GM21737 (cell line): ENCODE measurements around the gene FBXL2.
"Not testable (repeated sequence)": the region's sequence is repeated elsewhere in the genome, so short reads cannot be mapped to it uniquely, and the experiment has no call there.

Source experiments
- ATAC-seq: cut with Tn5 transposase; IDR thresholded peaks from one replicate; pipeline ENCODE4 v1.9.1; 2021; ENCODE audit warnings: mild to moderate bottlenecking, moderate library complexity; ENCODE audit not compliant: unreplicated experiment

The FBXL2 gene

DNA sequence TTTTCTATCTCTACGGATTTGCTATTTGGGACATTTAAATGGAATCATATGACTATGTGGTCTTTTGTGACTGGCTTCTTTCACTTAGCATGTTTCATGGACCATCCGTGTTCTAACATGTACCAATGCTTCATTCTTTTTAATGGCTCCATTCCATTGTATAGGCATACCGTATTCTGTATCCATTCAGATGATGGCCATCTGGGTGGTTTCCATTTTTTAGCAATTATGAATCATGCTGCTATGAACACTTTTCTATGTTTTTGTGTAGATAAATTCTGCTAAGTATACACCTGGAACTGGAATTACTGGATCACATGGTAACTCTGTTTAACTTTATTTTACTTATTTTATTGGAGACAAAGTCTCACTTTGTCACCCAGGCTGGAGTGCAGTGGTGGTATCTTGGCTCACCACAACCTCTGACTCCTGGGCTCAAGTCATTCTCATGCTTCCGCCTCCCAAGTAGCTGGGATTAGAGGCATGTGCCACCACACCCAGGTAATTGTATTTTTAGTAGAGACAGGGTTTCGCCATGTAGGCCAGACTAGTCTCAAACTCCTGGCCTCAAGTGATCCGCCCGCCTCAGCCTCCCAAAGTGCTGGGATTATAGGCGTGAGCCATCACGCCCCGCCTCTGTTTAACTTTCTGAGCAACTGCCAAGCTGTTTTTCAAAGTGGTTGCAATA is 149.5 kb downstream of the FBXL2 start:
- ATAC-seq = no peak

- ATAC-seq = no peak
Observed at GRCh38 chr3:33428734-33429133, 151.5 kb downstream of the FBXL2 start.

- not testable (repeated sequence) for ATAC-seq
Observed at GRCh38 chr3:33429306-33429705, 152.1 kb downstream of the FBXL2 start.

GRCh38 chr3:33430061-33430460 is 152.8 kb downstream of the FBXL2 start:
- ATAC-seq = peak; percentile 42

DNA sequence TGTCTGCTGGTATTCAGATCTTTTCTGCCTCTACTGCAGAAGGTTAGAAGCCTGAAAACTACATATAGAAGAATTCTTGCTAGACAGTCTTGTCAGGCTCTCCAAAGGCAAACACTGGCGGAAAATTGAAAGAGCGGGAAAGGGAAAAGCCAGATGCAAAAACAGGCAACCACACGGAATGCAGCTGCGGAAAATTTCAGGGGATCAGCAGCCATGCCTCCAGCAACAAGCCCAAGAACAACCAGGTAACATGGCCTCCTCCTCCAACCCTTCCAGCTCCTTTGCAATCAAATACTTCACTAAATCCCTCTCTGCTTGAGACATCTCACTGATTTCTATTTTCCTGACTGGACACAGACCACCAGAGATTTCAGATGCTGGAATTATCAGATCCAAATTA is 153.3 kb downstream of the FBXL2 start:
- ATAC-seq = no peak

DNA sequence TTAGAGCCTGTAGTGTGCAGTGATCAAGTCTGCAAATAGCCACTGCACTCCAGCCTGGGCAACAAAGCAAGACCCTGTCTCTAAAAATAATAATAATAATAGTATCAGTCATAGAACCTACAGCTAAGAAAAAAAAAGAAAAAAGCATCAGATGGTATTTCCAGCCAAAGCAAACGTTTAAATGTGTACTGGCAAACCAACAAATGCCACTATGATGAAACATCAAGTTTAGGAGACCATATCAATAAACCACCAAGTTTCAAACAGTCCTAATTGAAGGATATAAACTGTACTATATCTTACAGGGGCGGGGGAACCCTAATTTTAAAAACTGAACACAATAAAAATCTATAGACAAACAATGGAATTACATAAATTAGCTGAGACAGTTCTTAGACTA is 156.6 kb downstream of the FBXL2 start:
- no peak for ATAC-seq
